Testis (tissue), 2 donors: ENCODE results near the gene RGS17.

Experiments used
- POLR2A ChIP-seq: fragments of 450-650 bp; IDR thresholded peaks from one replicate; pipeline ENCODE4 v1.6.1; 2017; ENCODE audit warnings: antibody characterized with exemption, mild to moderate bottlenecking, moderate library complexity
- TF ChIP-seq, protein P1 (sequence below), 3 experiments: fragments of 450-650 bp in 2 of 3; fragments of 200-600 bp in 1 of 3; sonication (generic) in 1 of 3; IDR thresholded peaks; one replicate each; pipeline ENCODE4 v1.5.1; 2016 to 2019; ENCODE audit warnings: antibody characterized with exemption in 3 of 3, mild to moderate bottlenecking in 2 of 3, moderate library complexity in 1 of 3

DNA sequence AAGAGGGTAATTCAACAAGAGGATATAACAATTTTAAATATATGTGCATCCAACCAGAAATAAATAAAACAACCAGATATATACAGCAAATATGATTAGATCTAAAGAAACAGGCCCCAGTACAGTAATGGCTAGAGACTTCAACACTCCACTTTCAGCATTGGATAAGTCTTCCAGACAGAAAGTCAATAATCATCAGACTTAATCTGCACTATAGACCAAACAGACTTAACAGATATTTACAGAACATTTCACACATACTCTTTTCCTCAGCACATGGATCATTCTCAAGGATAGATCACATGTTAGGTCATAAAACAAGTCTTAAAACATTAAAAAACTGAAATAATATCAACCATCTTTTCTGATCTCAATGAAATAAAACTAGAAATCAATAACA lies 65.9 kb downstream of the RGS17 start:
- TF ChIP-seq, protein P1, sequence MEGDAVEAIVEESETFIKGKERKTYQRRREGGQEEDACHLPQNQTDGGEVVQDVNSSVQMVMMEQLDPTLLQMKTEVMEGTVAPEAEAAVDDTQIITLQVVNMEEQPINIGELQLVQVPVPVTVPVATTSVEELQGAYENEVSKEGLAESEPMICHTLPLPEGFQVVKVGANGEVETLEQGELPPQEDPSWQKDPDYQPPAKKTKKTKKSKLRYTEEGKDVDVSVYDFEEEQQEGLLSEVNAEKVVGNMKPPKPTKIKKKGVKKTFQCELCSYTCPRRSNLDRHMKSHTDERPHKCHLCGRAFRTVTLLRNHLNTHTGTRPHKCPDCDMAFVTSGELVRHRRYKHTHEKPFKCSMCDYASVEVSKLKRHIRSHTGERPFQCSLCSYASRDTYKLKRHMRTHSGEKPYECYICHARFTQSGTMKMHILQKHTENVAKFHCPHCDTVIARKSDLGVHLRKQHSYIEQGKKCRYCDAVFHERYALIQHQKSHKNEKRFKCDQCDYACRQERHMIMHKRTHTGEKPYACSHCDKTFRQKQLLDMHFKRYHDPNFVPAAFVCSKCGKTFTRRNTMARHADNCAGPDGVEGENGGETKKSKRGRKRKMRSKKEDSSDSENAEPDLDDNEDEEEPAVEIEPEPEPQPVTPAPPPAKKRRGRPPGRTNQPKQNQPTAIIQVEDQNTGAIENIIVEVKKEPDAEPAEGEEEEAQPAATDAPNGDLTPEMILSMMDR (IDR thresholded peaks at IDR 0.05): no peak
- TF ChIP-seq POLR2A: no peak
